HUES48 (cell line): ENCODE measurements around the gene CFD.

Experiments used
- H3K27ac ChIP-seq: one replicate; pipeline ENCODE4 v1.7.0; 2013; ENCODE audit warnings: low read depth, low read length, inconsistent platforms
- H3K27me3 ChIP-seq: 2 replicates; pipeline ENCODE4 v1.6.1; 2013; ENCODE audit warnings: mild to moderate bottlenecking, low read length; ENCODE audit not compliant: control insufficient read depth, insufficient read depth
- H3K36me3 ChIP-seq: 2 replicates; pipeline ENCODE4 v1.6.1; 2013; ENCODE audit warnings: low read length; ENCODE audit not compliant: control insufficient read depth, insufficient read depth
- H3K4me1 ChIP-seq: 2 replicates; pipeline ENCODE4 v1.6.1; 2013; ENCODE audit warnings: mild to moderate bottlenecking, low read length; ENCODE audit not compliant: control insufficient read depth, insufficient read depth
- H3K4me3 ChIP-seq: 2 replicates; pipeline ENCODE4 v1.5.1; 2013; ENCODE audit warnings: mild to moderate bottlenecking, low read depth, low read length
- H3K9ac ChIP-seq: 2 replicates; pipeline ENCODE4 v1.6.1; 2013; ENCODE audit warnings: mild to moderate bottlenecking, low read depth, low read length, moderate library complexity
- H3K9me3 ChIP-seq: 2 replicates; pipeline ENCODE4 v1.6.1; 2013; ENCODE audit warnings: low read length; ENCODE audit not compliant: control insufficient read depth, insufficient read depth

CFD gene

GRCh38 chr19:897442-898039, 38.1 kb downstream of the CFD start:
- peaks cover 13% of the 10 kb centered on the region; the same call in 1 of the 2 replicates for H3K36me3 ChIP-seq
- H3K4me3 ChIP-seq: no peak overlapping the region
- H3K9ac ChIP-seq: no peak overlapping the region
- no peaks in the 10 kb centered on the region for H3K9me3 ChIP-seq
- H3K4me1 ChIP-seq: no peaks in the 10 kb centered on the region
- no peaks in the 10 kb centered on the region for H3K27me3 ChIP-seq
- no peak overlapping the region for H3K27ac ChIP-seq

- Histone ChIP-seq H3K27ac (no peak overlapping the region), H3K36me3 (peaks cover 13% of the 10 kb centered on the region; the same call in 1 of the 2 replicates), H3K27me3 (no peaks in the 10 kb centered on the region), H3K9ac (no peak overlapping the region), H3K4me1 (no peaks in the 10 kb centered on the region), H3K4me3 (no peak overlapping the region), H3K9me3 (no peaks in the 10 kb centered on the region)
Observed at GRCh38 chr19:898663-899062, 39.2 kb downstream of the CFD start.

- Histone ChIP-seq H3K27me3 (no peaks in the 10 kb centered on the region), H3K9me3 (no peaks in the 10 kb centered on the region), H3K4me3 (no peak overlapping the region), H3K9ac (no peak overlapping the region), H3K36me3 (peaks cover 13% of the 10 kb centered on the region; the same call in 1 of the 2 replicates), H3K4me1 (no peaks in the 10 kb centered on the region), H3K27ac (no peak overlapping the region)
Observed at GRCh38 chr19:899336-900042, 40.0 kb downstream of the CFD start.

- H3K4me3 ChIP-seq: no peak overlapping the region
- no peak overlapping the region for H3K9ac ChIP-seq
- no peaks in the 10 kb centered on the region for H3K9me3 ChIP-seq
- no peak overlapping the region for H3K27ac ChIP-seq
- peaks cover 13% of the 10 kb centered on the region; the same call in 1 of the 2 replicates for H3K36me3 ChIP-seq
- H3K4me1 ChIP-seq: no peaks in the 10 kb centered on the region
- H3K27me3 ChIP-seq: no peaks in the 10 kb centered on the region
Observed at GRCh38 chr19:900043-900301, 40.5 kb downstream of the CFD start.

- Histone ChIP-seq H3K27me3 (no peaks in the 10 kb centered on the region), H3K9me3 (no peaks in the 10 kb centered on the region), H3K4me3 (no peak overlapping the region), H3K36me3 (peaks cover 13% of the 10 kb centered on the region; the same call in 1 of the 2 replicates), H3K4me1 (no peaks in the 10 kb centered on the region), H3K9ac (no peak overlapping the region), H3K27ac (no peak overlapping the region)
Observed at GRCh38 chr19:900302-901111, 41.0 kb downstream of the CFD start.

GRCh38 chr19:901216-902092, 42.0 kb downstream of the CFD start:
- Histone ChIP-seq H3K9me3 (no peaks in the 10 kb centered on the region), H3K4me1 (no peaks in the 10 kb centered on the region), H3K27ac (no peak overlapping the region), H3K36me3 (peaks cover 13% of the 10 kb centered on the region; the same call in 1 of the 2 replicates), H3K4me3 (no peak overlapping the region), H3K9ac (no peak overlapping the region), H3K27me3 (no peaks in the 10 kb centered on the region)

GRCh38 chr19:902093-902370, 42.6 kb downstream of the CFD start:
- Histone ChIP-seq H3K36me3 (peaks cover 8% of the 10 kb centered on the region; the same call in 1 of the 2 replicates), H3K4me3 (no peak overlapping the region), H3K9ac (no peak overlapping the region)

GRCh38 chr19:902446-903226, 43.2 kb downstream of the CFD start:
- Histone ChIP-seq H3K9ac (no peak overlapping the region), H3K27ac (no peak overlapping the region), H3K27me3 (no peaks in the 10 kb centered on the region), H3K36me3 (peaks cover 7% of the 10 kb centered on the region; the same call in 1 of the 2 replicates), H3K4me1 (no peaks in the 10 kb centered on the region), H3K9me3 (no peaks in the 10 kb centered on the region), H3K4me3 (no peak overlapping the region)

More at GRCh38 chr19:902093-902370, 42.6 kb downstream of the CFD start:
- H3K9me3 ChIP-seq: no peaks in the 10 kb centered on the region
- no peaks in the 10 kb centered on the region for H3K4me1 ChIP-seq
- no peak overlapping the region for H3K27ac ChIP-seq
- H3K27me3 ChIP-seq: no peaks in the 10 kb centered on the region

- Histone ChIP-seq H3K27me3 (no peaks in the 10 kb centered on the region), H3K4me1 (no peaks in the 10 kb centered on the region), H3K27ac (no peak overlapping the region), H3K9ac (no peak overlapping the region), H3K36me3 (peaks cover 7% of the 10 kb centered on the region; the same call in 1 of the 2 replicates), H3K9me3 (no peaks in the 10 kb centered on the region), H3K4me3 (no peak overlapping the region)
Observed at GRCh38 chr19:903266-903797, 43.9 kb downstream of the CFD start.

GRCh38 chr19:904545-904944, 45.1 kb downstream of the CFD start:
- H3K9ac ChIP-seq: no peak overlapping the region
- H3K27ac ChIP-seq: no peak overlapping the region
- peaks cover 3% of the 10 kb centered on the region; the same call in 1 of the 2 replicates for H3K36me3 ChIP-seq
- no peaks in the 10 kb centered on the region for H3K4me1 ChIP-seq
- no peaks in the 10 kb centered on the region for H3K27me3 ChIP-seq
- no peaks in the 10 kb centered on the region for H3K9me3 ChIP-seq
- H3K4me3 ChIP-seq: no peak overlapping the region
